HL-60 (cell line): ENCODE data around the gene FOXP1.

Experiments
- DNase-seq, 2 experiments: peaks; one replicate each; pipeline ENCODE4 v3.0.0-alpha.2; 2010 to 2020; ENCODE audit warnings: low read depth in 1 of 2, low spot score in 1 of 2
- H3K27ac ChIP-seq: fragments of 250-450 bp; sonication (Bioruptor Pico); replicated peaks from 2 replicates; pipeline ENCODE4 v1.5.1; 2020; ENCODE audit warnings: mild to moderate bottlenecking, moderate library complexity
- H3K27me3 ChIP-seq: fragments of 250-450 bp; sonication (Bioruptor Pico); 2 replicates; pipeline ENCODE4 v1.5.1; 2021; ENCODE audit warnings: mild to moderate bottlenecking, moderate library complexity; ENCODE audit not compliant: insufficient read depth, poor library complexity, severe bottlenecking
- H3K4me3 ChIP-seq: replicated peaks from 2 replicates; pipeline ENCODE4 v1.5.1; 2011; ENCODE audit warnings: mild to moderate bottlenecking, control low read depth, low read length; ENCODE audit not compliant: insufficient read depth
- GABPA ChIP-seq: IDR thresholded peaks from 2 replicates; pipeline ENCODE4 v1.6.1; 2012; ENCODE audit warnings: low read depth
- POLR2AphosphoS5 ChIP-seq: IDR thresholded peaks from 2 replicates; pipeline ENCODE4 v1.6.1; 2012; ENCODE audit warnings: low read depth
- SPI1 ChIP-seq: IDR thresholded peaks from 2 replicates; pipeline ENCODE4 v1.6.1; 2012; ENCODE audit warnings: low read depth, mild to moderate bottlenecking, borderline replicate concordance
- TF ChIP-seq, protein P1 (sequence below): IDR thresholded peaks from 2 replicates; pipeline ENCODE4 v1.6.1; 2012; ENCODE audit warnings: low read depth; ENCODE audit not compliant: insufficient replicate concordance
- TF ChIP-seq, protein P2 (sequence below): IDR thresholded peaks from one replicate; pipeline ENCODE4 v1.5.1; 2011; ENCODE audit warnings: low read length, control low read depth, inconsistent platforms; ENCODE audit not compliant: insufficient read depth

FOXP1 gene

DNA sequence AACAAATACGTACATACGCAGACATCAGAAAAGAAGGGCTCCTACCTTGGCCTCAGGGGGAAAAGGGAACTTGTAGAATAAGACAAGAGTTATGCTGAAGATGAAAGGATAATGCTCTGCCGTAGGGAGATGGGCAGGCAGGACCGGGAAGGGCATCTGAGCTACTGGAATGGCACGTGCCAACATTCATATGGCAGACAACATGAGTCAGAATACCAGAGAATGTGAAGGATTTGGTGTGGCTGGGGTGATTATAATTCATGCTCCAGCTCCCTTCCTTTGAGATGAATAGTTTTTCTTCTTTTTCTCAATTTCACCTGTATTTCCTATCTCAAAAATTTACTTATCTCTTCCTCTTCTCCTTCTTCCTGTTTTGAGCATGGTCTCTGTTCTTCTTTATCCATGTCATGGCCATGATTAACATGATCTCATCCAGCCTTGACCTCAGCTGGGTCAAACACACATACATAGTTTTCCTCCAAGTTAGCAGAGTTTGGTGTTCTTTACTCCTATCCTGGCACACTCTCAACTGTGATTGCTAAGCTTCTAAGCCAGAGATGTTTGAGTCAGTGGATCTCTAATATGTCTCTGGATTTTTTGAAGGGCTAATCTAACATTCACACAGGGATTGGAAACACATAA is 507.0 kb downstream of the FOXP1 start:
- no peak overlapping the region for H3K27ac ChIP-seq
- TF ChIP-seq SPI1 = no peak
- TF ChIP-seq GABPA = no peak
- TF ChIP-seq POLR2AphosphoS5 = no peak
- TF ChIP-seq, protein P1, sequence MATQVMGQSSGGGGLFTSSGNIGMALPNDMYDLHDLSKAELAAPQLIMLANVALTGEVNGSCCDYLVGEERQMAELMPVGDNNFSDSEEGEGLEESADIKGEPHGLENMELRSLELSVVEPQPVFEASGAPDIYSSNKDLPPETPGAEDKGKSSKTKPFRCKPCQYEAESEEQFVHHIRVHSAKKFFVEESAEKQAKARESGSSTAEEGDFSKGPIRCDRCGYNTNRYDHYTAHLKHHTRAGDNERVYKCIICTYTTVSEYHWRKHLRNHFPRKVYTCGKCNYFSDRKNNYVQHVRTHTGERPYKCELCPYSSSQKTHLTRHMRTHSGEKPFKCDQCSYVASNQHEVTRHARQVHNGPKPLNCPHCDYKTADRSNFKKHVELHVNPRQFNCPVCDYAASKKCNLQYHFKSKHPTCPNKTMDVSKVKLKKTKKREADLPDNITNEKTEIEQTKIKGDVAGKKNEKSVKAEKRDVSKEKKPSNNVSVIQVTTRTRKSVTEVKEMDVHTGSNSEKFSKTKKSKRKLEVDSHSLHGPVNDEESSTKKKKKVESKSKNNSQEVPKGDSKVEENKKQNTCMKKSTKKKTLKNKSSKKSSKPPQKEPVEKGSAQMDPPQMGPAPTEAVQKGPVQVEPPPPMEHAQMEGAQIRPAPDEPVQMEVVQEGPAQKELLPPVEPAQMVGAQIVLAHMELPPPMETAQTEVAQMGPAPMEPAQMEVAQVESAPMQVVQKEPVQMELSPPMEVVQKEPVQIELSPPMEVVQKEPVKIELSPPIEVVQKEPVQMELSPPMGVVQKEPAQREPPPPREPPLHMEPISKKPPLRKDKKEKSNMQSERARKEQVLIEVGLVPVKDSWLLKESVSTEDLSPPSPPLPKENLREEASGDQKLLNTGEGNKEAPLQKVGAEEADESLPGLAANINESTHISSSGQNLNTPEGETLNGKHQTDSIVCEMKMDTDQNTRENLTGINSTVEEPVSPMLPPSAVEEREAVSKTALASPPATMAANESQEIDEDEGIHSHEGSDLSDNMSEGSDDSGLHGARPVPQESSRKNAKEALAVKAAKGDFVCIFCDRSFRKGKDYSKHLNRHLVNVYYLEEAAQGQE = no peak
- TF ChIP-seq, protein P2, sequence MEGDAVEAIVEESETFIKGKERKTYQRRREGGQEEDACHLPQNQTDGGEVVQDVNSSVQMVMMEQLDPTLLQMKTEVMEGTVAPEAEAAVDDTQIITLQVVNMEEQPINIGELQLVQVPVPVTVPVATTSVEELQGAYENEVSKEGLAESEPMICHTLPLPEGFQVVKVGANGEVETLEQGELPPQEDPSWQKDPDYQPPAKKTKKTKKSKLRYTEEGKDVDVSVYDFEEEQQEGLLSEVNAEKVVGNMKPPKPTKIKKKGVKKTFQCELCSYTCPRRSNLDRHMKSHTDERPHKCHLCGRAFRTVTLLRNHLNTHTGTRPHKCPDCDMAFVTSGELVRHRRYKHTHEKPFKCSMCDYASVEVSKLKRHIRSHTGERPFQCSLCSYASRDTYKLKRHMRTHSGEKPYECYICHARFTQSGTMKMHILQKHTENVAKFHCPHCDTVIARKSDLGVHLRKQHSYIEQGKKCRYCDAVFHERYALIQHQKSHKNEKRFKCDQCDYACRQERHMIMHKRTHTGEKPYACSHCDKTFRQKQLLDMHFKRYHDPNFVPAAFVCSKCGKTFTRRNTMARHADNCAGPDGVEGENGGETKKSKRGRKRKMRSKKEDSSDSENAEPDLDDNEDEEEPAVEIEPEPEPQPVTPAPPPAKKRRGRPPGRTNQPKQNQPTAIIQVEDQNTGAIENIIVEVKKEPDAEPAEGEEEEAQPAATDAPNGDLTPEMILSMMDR = no peak
- H3K4me3 ChIP-seq = no peak overlapping the region

DNA sequence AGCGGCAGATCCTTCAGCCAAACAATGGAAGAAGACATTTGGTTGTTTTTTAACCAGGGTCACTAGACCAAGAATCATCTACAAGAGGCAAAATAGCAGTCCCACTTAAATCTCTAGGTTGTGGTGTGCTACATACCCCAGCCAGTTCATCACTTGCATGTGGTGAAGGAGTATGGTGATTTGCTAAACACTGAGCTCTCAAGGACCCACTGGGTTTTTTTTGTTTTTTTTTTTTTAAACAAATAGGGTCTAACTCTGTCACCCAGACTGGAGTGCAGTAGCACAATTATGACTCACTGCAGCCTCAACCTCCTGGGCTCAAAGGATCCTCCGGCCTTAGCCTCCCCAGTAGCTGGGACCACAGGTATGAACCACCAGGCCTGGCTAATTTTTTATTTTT is 508.0 kb downstream of the FOXP1 start:
- H3K27me3 ChIP-seq = no peaks in the 10 kb centered on the region
- no peak overlapping the region for H3K4me3 ChIP-seq
- no peak overlapping the region for H3K27ac ChIP-seq
- DNase-seq = no peak
- TF ChIP-seq, protein P2 = no peak
- no peak for TF ChIP-seq POLR2AphosphoS5
- TF ChIP-seq GABPA = no peak
- TF ChIP-seq, protein P1 = no peak
- no peak for TF ChIP-seq SPI1

More for the DNA sequence above, 507.0 kb downstream of the FOXP1 start:
- DNase-seq = no peak
- H3K27me3 ChIP-seq = no peaks in the 10 kb centered on the region

DNA sequence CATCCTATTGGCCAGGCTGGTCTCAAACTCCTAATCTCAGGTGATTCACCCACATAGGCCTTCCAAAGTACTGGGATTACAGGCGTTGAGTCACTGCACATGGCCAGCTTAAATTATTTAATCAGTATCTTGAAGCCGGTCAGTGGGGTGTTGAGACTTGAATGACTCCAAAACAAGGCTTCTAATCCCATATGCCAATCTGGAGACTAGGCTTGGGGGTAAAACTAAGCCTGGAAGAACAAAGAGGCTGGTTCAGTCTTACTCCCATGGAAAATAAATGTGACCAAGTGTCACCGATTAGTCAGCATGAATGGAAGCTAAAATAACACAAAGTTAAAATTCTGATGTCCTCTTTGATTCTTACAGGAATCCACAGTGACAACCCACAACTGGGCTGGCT is 509.1 kb downstream of the FOXP1 start:
- no peak for DNase-seq
- no peak overlapping the region for H3K4me3 ChIP-seq
- H3K27me3 ChIP-seq = no peaks in the 10 kb centered on the region
- no peak for TF ChIP-seq POLR2AphosphoS5
- no peak for TF ChIP-seq SPI1
- TF ChIP-seq GABPA = no peak
- TF ChIP-seq, protein P2 = no peak
- TF ChIP-seq, protein P1 = no peak
- no peak overlapping the region for H3K27ac ChIP-seq
